ENCODE data around the gene SNAP23. TPM values are rescaled to one million over a fixed set of nuclear protein-coding genes. Genes with fewer than 3 reads are reported as not detected.
A peak's percentile ranks its signal among the peaks of the same experiment; 100 is the strongest.

The SNAP23 gene
- total RNA-seq, 1 donor: 83.3 TPM

DNA sequence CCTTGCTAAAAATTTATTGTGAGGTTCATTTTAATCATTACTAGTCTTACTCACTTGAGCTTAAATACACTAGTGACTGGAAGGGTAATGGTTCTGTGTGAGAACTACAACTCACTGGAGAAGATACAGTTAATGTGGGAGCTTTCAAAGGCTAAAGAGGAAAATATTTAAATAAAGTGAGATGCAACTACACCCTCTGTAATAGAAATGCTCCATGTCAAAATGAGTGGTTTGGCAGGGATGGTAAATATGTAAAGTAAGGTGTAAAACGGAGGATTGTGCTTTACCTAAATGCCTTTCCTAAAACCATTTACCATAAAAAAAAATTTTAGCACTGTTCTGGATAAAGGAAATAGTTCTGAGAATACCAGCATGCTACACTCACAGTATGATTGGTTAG lies 37.8 kb downstream of the SNAP23 start:
- no peak for DNase-seq (ENCODE audit: low read depth)
- TF ChIP-seq, protein P1, sequence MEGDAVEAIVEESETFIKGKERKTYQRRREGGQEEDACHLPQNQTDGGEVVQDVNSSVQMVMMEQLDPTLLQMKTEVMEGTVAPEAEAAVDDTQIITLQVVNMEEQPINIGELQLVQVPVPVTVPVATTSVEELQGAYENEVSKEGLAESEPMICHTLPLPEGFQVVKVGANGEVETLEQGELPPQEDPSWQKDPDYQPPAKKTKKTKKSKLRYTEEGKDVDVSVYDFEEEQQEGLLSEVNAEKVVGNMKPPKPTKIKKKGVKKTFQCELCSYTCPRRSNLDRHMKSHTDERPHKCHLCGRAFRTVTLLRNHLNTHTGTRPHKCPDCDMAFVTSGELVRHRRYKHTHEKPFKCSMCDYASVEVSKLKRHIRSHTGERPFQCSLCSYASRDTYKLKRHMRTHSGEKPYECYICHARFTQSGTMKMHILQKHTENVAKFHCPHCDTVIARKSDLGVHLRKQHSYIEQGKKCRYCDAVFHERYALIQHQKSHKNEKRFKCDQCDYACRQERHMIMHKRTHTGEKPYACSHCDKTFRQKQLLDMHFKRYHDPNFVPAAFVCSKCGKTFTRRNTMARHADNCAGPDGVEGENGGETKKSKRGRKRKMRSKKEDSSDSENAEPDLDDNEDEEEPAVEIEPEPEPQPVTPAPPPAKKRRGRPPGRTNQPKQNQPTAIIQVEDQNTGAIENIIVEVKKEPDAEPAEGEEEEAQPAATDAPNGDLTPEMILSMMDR (IDR thresholded peaks at IDR 0.05; ENCODE audit: insufficient read depth, low read depth, low read length): no peak
- H3K4me3 ChIP-seq (ENCODE audit: low read depth, low read length): no peak overlapping the region

- DNase-seq (ENCODE audit: low read depth): peak; percentile 30
- TF ChIP-seq, protein P1 (IDR thresholded peaks at IDR 0.05; ENCODE audit: insufficient read depth, low read depth, low read length): no peak
- no peak overlapping the region for H3K4me3 ChIP-seq (ENCODE audit: low read depth, low read length)
Measured at GRCh38 chr15:42544853-42545629, 49.6 kb downstream of the SNAP23 start.

DNA sequence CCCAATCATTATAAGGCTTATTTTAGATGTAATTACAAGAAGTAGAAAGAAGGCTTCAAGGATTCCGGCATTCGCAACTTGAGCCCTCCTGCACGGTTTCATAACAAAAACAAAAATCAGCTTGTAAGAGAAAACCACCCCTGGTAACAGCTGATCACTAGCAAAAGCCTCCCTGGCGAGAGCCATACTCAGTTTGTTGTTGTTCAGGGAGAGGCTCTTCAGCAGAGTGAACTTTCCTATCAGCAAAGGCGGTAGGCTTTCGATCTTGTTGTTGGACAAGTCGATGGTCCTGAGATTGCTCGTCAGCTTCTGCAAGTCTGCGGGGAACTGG lies 52.4 kb downstream of the SNAP23 start:
- H3K4me3 ChIP-seq (ENCODE audit: low read depth, low read length): peak overlapping the region; percentile 96
- TF ChIP-seq, protein P1 (IDR thresholded peaks at IDR 0.05; ENCODE audit: insufficient read depth, low read depth, low read length): no peak
- peak; percentile 67 for DNase-seq (ENCODE audit: low read depth)

DNA sequence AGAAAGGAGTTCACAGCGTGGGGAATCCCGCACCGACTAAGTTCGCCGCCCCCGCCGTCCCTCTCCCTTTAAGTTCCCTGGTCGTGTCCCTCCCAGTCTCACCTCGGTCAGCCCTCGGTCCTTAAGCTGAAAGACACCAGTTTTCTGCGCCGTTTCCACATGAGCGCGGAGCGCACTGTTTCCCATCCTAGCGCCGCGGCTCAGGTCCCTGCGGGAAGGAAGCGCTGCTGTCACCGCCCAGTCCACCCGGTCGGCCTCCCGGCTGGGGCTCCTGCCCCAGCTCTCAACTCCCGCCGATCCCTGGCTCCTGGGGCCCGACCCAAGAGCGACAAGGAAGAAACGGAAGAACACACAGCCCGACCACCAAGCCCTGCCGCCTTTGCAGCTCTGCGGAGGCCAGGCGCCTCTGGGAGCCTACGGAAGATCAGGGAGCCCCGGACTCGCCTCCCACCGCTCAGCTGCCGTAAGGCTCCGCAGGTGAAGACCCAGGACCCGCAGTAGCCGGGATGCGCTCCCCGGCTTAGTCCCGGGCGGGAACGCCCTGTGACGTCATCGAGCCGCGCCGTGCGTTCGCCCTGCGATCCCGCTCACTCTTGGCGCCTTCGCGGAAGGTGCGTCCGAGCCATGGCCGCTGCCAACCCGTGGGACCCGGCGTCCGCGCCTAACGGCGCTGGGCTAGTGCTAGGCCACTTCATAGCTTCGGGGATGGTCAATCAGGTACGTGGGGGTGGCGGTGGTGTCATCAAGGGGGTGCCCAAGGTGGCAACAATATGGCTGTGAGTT lies 53.0 kb downstream of the SNAP23 start, which contains the start of the genes HAUS2 and LRRC57:
Gene HAUS2, plus strand, starts transcription at position 590 of the 783 bp plus-strand sequence. Its CDS starts 35 bp downstream, at position 625.
Gene LRRC57, minus strand, starts transcription at position 545 of the 783 bp plus-strand sequence. Its CDS starts 359 bp downstream, at position 186.
- TF ChIP-seq, protein P1 (IDR thresholded peaks at IDR 0.05; ENCODE audit: insufficient read depth, low read depth, low read length): no peak
- peak within 1 kb of the TSS; percentile 96 for H3K4me3 ChIP-seq (ENCODE audit: low read depth, low read length)
- DNase-seq (ENCODE audit: low read depth): peak; percentile 86

DNA sequence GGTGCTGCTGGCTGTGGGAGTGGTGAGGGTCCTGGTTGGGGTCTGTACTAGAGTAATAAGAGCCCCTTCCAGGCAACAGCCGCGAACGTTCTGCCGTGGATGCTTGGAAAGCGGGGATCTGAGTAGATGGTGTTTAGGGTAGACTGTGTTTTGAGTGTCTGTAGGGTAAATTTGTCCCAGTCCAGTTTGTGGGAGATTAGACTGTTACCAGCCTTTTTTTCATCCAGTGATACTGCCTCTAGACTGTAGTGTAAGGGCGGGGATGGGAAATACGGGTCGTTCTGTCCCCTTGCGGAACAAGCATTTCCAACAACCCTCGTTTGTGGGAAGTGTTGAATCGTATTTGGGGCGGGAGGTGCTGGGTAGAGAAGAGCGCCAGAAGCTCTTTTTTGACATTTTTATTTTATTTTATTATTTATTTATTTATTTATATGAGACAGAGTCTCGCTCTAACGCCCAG lies 53.6 kb downstream of the SNAP23 start:
- TF ChIP-seq, protein P1 (IDR thresholded peaks at IDR 0.05; ENCODE audit: insufficient read depth, low read depth, low read length): no peak
- peak; percentile 26 for DNase-seq (ENCODE audit: low read depth)
- peak overlapping the region; percentile 96 for H3K4me3 ChIP-seq (ENCODE audit: low read depth, low read length)

GRCh38 chr15:42549741-42550392 lies 54.4 kb downstream of the SNAP23 start:
- no peak for DNase-seq (ENCODE audit: low read depth)
- peak overlapping the region; percentile 96 for H3K4me3 ChIP-seq (ENCODE audit: low read depth, low read length)
- TF ChIP-seq, protein P1 (IDR thresholded peaks at IDR 0.05; ENCODE audit: insufficient read depth, low read depth, low read length): no peak
